Activated naive CD4-positive, alpha-beta T cell treated with anti-CD3 and anti-CD28 coated beads, Interleukin-2, amount 50 U/mL, for 24 hours (primary cell): ENCODE measurements around the gene BMS1.
"Not testable (repeated sequence)": the region's sequence is repeated elsewhere in the genome, so short reads cannot be mapped to it uniquely, and the experiment has no call there.

Experiments
- H3K27ac Mint-ChIP-seq: one replicate; pipeline ENCODE4 v1.8.0; 2021; ENCODE audit warnings: mild to moderate bottlenecking, mixed read lengths
- H3K27me3 Mint-ChIP-seq: one replicate; pipeline ENCODE4 v1.8.0; 2021; ENCODE audit warnings: mixed read lengths
- H3K36me3 Mint-ChIP-seq: one replicate; pipeline ENCODE4 v1.8.0; 2021; ENCODE audit warnings: mixed read lengths
- H3K4me1 Mint-ChIP-seq: one replicate; pipeline ENCODE4 v1.8.0; 2021; ENCODE audit warnings: mixed read lengths
- H3K4me3 Mint-ChIP-seq: one replicate; pipeline ENCODE4 v1.8.0; 2021; ENCODE audit warnings: mild to moderate bottlenecking, mixed read lengths
- H3K9me3 Mint-ChIP-seq: one replicate; pipeline ENCODE4 v1.8.0; 2021; ENCODE audit warnings: mixed read lengths

The BMS1 gene

GRCh38 chr10:42828391-42828790, 45.8 kb downstream of the BMS1 start:
- not testable (repeated sequence) for H3K27me3 Mint-ChIP-seq, H3K27ac Mint-ChIP-seq, H3K4me1 Mint-ChIP-seq, H3K9me3 Mint-ChIP-seq, H3K4me3 Mint-ChIP-seq
- peaks cover 31% of the 10 kb centered on the region for H3K36me3 Mint-ChIP-seq

- no peaks in the 10 kb centered on the region for H3K27me3 Mint-ChIP-seq
- H3K9me3 Mint-ChIP-seq, result no peaks in the 10 kb centered on the region
- peaks cover 16% of the 10 kb centered on the region for H3K36me3 Mint-ChIP-seq
- H3K27ac Mint-ChIP-seq, result no peak overlapping the region
- H3K4me3 Mint-ChIP-seq, result no peak overlapping the region
- H3K4me1 Mint-ChIP-seq, result peaks cover 3% of the 10 kb centered on the region
Measured at GRCh38 chr10:42830237-42830636, 47.6 kb downstream of the BMS1 start.

GRCh38 chr10:42836096-42836495, 53.5 kb downstream of the BMS1 start:
- Mint-ChIP-seq H3K36me3 (no peaks in the 10 kb centered on the region), H3K4me3 (no peak overlapping the region), H3K9me3 (no peaks in the 10 kb centered on the region), H3K27me3 (peaks cover 19% of the 10 kb centered on the region), H3K27ac (no peak overlapping the region), H3K4me1 (no peaks in the 10 kb centered on the region)

GRCh38 chr10:42836771-42837468, 54.3 kb downstream of the BMS1 start:
- Mint-ChIP-seq H3K36me3 (no peaks in the 10 kb centered on the region), H3K9me3 (no peaks in the 10 kb centered on the region), H3K27me3 (peaks cover 19% of the 10 kb centered on the region), H3K4me3 (no peak overlapping the region), H3K27ac (no peak overlapping the region), H3K4me1 (no peaks in the 10 kb centered on the region)

- peaks cover 28% of the 10 kb centered on the region for H3K27me3 Mint-ChIP-seq
- H3K27ac Mint-ChIP-seq, H3K36me3 Mint-ChIP-seq, H3K9me3 Mint-ChIP-seq, H3K4me3 Mint-ChIP-seq, H3K4me1 Mint-ChIP-seq: not testable (repeated sequence)
Measured at GRCh38 chr10:42844810-42845209, 62.2 kb downstream of the BMS1 start.

- H3K36me3 Mint-ChIP-seq, H3K9me3 Mint-ChIP-seq, H3K4me1 Mint-ChIP-seq, H3K4me3 Mint-ChIP-seq, H3K27ac Mint-ChIP-seq: not testable (repeated sequence)
- peaks cover 21% of the 10 kb centered on the region for H3K27me3 Mint-ChIP-seq
Measured at GRCh38 chr10:42847261-42847660, 64.7 kb downstream of the BMS1 start.

GRCh38 chr10:42850931-42851330, 68.3 kb downstream of the BMS1 start:
- no peak overlapping the region for H3K27ac Mint-ChIP-seq
- no peaks in the 10 kb centered on the region for H3K36me3 Mint-ChIP-seq
- H3K4me3 Mint-ChIP-seq, result no peak overlapping the region
- no peaks in the 10 kb centered on the region for H3K9me3 Mint-ChIP-seq
- H3K27me3 Mint-ChIP-seq, result peaks cover 11% of the 10 kb centered on the region
- H3K4me1 Mint-ChIP-seq, result no peaks in the 10 kb centered on the region

GRCh38 chr10:42859256-42859655, 76.7 kb downstream of the BMS1 start:
- Mint-ChIP-seq H3K27me3 (peaks cover 20% of the 10 kb centered on the region), H3K9me3 (no peaks in the 10 kb centered on the region), H3K27ac (peak overlapping the region; percentile 26), H3K4me3 (no peak overlapping the region), H3K4me1 (no peaks in the 10 kb centered on the region), H3K36me3 (no peaks in the 10 kb centered on the region)

- not testable (repeated sequence) for H3K27ac Mint-ChIP-seq, H3K4me1 Mint-ChIP-seq, H3K9me3 Mint-ChIP-seq, H3K4me3 Mint-ChIP-seq, H3K36me3 Mint-ChIP-seq
- peaks cover 27% of the 10 kb centered on the region for H3K27me3 Mint-ChIP-seq
Measured at GRCh38 chr10:42860016-42860415, 77.4 kb downstream of the BMS1 start.

- H3K27ac Mint-ChIP-seq, H3K4me1 Mint-ChIP-seq, H3K9me3 Mint-ChIP-seq, H3K36me3 Mint-ChIP-seq, H3K4me3 Mint-ChIP-seq: not testable (repeated sequence)
- peaks cover 33% of the 10 kb centered on the region for H3K27me3 Mint-ChIP-seq
Measured at GRCh38 chr10:42862801-42863200, 80.2 kb downstream of the BMS1 start.

GRCh38 chr10:42864575-42864974, 82.0 kb downstream of the BMS1 start:
- no peak overlapping the region for H3K27ac Mint-ChIP-seq
- no peaks in the 10 kb centered on the region for H3K9me3 Mint-ChIP-seq
- H3K4me1 Mint-ChIP-seq, result peaks cover 7% of the 10 kb centered on the region
- H3K4me3 Mint-ChIP-seq, result no peak overlapping the region
- peaks cover 28% of the 10 kb centered on the region for H3K27me3 Mint-ChIP-seq
- no peaks in the 10 kb centered on the region for H3K36me3 Mint-ChIP-seq

GRCh38 chr10:42865716-42866114, 83.1 kb downstream of the BMS1 start:
- Mint-ChIP-seq H3K9me3 (no peaks in the 10 kb centered on the region), H3K36me3 (no peaks in the 10 kb centered on the region), H3K27ac (no peak overlapping the region), H3K4me3 (no peak overlapping the region), H3K27me3 (peaks cover 27% of the 10 kb centered on the region), H3K4me1 (peaks cover 7% of the 10 kb centered on the region)

GRCh38 chr10:42866115-42866995, 83.8 kb downstream of the BMS1 start:
- Mint-ChIP-seq H3K4me1 (peaks cover 7% of the 10 kb centered on the region), H3K27ac (no peak overlapping the region), H3K36me3 (no peaks in the 10 kb centered on the region), H3K9me3 (no peaks in the 10 kb centered on the region), H3K27me3 (peaks cover 25% of the 10 kb centered on the region), H3K4me3 (no peak overlapping the region)

GRCh38 chr10:42867571-42867970, 85.0 kb downstream of the BMS1 start:
- Mint-ChIP-seq H3K4me1 (peaks cover 7% of the 10 kb centered on the region), H3K9me3 (no peaks in the 10 kb centered on the region), H3K27me3 (peaks cover 22% of the 10 kb centered on the region), H3K4me3 (no peak overlapping the region), H3K27ac (no peak overlapping the region), H3K36me3 (no peaks in the 10 kb centered on the region)

- Mint-ChIP-seq H3K4me1 (peaks cover 7% of the 10 kb centered on the region), H3K27me3 (peaks cover 21% of the 10 kb centered on the region), H3K36me3 (no peaks in the 10 kb centered on the region), H3K4me3 (no peak overlapping the region), H3K9me3 (no peaks in the 10 kb centered on the region), H3K27ac (no peak overlapping the region)
Measured at GRCh38 chr10:42868530-42868929, 85.9 kb downstream of the BMS1 start.

- Mint-ChIP-seq H3K4me1 (peaks cover 7% of the 10 kb centered on the region), H3K27ac (no peak overlapping the region), H3K4me3 (no peak overlapping the region), H3K36me3 (no peaks in the 10 kb centered on the region), H3K27me3 (peaks cover 9% of the 10 kb centered on the region), H3K9me3 (no peaks in the 10 kb centered on the region)
Measured at GRCh38 chr10:42869977-42870350, 87.4 kb downstream of the BMS1 start.
